GM18505 (cell line): ENCODE measurements around the gene PRR23E.

Experiments
- ATAC-seq: cut with Tn5 transposase; IDR thresholded peaks from one replicate; pipeline ENCODE4 v1.9.1; 2021; ENCODE audit not compliant: unreplicated experiment
- POLR2A ChIP-seq: IDR thresholded peaks from 4 replicates; pipeline ENCODE4 v1.6.1; 2011; ENCODE audit warnings: borderline replicate concordance; ENCODE audit not compliant: insufficient read depth, insufficient read length; ENCODE audit errors: extremely low read depth

PRR23E gene

DNA sequence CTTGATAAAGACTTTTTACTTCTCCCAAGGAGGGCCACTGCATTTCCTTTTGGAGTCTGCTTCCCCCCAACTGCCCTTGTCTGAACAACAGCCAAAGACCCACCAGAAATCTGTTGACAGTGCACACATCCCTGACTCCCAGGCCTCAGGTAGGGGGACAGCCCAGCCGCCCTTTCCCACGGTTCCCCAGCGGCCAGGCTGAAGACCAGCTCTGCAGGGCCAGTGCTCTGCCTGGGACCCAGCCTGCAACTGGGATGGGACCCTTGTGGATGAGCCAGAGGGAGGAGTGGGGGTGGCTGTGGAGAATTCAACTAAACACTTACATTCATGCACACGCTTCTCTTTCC is 8.1 kb upstream of the PRR23E start:
- no peak for ATAC-seq
- no peak for TF ChIP-seq POLR2A

DNA sequence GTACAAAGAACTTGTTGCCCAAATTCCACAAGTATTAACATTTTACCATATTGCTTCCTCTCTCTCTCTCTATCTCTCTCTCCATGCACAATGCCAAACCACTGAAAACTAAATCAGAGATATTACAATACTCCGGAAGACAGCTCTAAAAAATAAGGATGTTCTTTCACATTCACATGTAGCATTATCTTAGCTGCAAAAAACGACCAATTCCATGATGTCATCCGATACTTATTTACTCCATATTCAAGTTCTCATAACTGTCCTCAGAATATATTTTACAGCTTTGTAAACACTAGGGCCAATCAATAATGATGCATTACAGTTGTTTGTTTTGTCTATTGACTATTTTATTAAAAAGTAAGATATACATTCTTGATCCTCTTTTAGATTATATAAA is 7.7 kb upstream of the PRR23E start:
- no peak for TF ChIP-seq POLR2A
- no peak for ATAC-seq

DNA sequence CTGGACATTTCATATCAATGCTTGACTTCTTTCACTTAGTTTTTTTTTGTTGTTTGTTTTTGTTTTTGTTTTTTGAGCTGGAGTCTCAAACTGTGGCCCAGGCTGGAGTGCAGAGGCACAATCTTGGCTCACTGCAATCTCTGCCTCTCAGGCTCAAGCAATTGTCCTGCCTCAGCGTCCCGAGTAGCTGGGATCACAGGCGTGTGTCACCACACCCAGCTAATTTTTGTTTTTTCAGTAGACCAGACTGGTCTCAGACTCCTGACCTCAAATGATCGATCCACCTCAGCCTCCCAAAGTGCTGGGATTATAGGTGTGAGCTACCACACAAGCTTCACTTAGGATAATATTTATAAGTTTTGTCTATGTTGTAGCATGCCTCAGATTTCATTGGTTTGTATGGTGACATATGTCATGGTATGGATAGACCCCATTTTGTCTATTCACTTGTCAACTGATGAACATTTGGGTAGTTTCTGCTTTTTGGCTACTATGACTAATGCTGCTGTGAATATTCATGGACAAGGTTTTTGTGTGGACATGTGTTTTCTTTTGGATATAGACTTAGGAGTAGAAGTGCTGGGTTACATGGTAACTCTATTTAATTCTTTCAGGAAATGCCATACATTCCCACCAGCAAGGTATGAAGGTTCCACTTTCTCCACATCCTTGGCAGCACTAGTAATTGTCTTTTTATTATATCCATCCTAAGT is 6.8 kb upstream of the PRR23E start:
- ATAC-seq, result no peak
- TF ChIP-seq POLR2A, result no peak

DNA sequence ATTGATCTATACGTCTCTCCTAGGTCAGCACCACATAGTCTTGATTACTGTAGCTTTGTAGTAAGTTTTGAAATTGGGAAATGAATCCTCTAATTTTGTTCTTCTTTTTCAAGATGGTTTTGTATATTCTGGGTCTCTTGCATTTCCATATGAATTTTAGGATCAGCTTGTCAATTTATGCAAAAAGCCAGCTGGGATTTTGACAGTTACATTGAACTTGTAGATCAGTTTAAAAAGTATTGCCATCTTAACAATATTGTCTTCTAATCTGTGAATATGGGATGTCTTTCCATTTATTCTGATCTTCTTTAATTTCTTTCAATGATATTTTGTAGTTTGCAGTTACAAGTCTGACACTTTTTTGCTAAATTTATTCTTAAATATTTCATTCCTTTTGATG is 5.6 kb upstream of the PRR23E start:
- ATAC-seq, result no peak
- no peak for TF ChIP-seq POLR2A

DNA sequence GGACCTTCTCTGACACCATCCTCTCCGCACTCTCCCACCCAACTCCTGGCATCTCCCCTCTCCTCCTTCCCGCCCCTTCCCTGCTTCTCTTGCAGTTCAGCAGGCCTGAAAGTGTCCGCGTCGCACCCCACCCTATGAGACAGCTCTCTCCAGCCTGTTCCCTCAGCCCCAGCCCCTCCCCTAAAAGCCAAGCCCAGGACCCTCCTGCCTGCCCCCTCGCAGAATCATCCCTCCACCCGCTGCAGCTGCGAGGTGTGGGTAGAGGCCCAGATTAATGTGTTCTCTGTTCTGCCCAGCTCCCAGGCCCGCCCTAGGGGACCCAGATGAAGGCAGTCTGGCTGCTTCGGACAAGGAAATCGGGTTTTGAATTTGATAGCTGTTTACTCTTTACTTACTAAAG is 410 bp downstream of the PRR23E start:
- no peak for ATAC-seq

DNA sequence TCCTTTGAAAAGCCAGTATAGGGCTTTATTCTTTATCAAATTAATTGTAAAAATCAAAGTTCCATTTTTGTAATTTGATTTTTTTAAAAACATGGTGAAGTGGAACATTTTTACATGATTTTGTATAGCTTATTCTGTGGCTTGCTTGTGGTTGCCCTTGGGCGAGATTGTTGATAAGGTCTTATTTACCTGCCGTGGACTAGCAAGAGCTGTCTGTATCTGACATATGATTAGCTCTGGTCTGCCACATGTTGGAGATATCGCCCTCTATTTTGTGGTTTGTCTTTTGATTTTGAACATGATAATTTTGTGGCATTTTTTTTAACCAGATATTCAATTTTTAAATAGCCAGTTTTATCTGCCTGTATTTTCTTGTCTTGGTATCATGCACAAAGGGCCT is 844 bp downstream of the PRR23E start:
- no peak for ATAC-seq
- TF ChIP-seq POLR2A, result no peak

More for the DNA sequence above, 410 bp downstream of the PRR23E start:
- TF ChIP-seq POLR2A, result no peak

DNA sequence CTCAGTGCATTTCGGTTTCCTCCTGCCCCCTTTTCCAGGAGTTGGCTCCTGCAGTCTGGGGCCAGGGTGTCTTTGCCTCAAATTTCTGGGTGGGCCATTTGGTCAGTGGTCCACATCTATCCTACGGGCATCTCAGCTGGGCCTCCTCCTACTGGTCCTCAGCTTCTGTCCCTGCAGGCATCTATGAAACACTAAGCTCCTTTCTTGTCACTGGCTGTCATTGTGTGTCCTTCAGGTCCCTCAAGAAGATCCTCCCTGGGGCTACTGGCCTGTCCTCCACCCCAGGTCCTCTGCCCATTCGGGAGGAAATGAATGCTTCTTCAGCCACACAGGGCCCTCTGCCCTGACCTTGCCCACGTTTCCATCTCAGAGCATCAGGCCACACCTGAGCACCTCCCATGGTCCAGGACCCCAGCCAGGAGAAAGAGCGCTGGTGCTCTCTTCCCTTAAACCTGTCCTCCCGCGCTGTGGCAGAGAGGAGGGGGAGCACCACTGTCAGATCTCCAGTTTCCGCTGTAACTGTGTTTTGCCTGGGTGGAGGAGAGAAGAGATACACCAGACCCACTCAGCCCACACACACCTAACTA is 1.8 kb downstream of the PRR23E start:
- no peak for TF ChIP-seq POLR2A
- no peak for ATAC-seq

DNA sequence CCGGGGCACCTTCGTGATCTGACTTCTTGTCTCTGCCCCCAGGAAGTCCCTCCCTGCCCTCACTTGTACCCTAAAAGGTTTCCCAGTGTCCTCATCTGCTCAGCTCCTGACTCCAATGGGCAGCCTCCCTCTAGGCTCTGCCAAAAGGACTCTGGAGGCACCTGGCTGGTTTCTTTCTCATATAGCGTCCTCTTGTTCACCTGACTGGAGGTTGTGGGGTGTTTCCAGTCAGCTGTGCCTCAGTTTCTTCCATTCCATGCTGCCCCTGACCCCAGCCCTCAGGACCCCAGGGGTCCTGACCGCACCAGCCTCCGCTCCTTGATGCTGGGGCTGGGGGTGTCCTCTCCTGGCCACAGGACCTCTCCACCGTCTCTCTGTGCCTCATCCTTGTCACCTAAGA is 2.5 kb downstream of the PRR23E start:
- no peak for TF ChIP-seq POLR2A
- ATAC-seq, result no peak

DNA sequence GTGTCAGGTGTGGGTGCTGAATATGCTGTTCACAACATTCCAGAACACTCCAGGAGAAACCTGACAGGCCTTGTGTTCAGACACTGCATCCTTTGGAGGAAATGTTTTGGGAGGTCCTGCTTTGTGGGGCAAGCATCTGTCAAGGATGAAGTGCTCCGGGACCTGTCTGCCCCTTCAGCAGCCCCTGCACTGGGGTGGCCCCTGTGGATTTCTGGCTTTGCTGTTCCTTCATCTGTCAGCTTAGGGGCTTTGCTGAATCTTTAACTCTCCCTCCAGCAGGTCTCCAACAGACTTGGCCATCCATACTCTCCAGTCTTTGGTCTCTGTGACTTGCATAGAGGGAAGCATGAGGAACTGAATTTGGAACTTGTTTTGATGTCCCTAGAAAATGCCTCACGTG is 3.1 kb downstream of the PRR23E start:
- no peak for ATAC-seq
- no peak for TF ChIP-seq POLR2A

DNA sequence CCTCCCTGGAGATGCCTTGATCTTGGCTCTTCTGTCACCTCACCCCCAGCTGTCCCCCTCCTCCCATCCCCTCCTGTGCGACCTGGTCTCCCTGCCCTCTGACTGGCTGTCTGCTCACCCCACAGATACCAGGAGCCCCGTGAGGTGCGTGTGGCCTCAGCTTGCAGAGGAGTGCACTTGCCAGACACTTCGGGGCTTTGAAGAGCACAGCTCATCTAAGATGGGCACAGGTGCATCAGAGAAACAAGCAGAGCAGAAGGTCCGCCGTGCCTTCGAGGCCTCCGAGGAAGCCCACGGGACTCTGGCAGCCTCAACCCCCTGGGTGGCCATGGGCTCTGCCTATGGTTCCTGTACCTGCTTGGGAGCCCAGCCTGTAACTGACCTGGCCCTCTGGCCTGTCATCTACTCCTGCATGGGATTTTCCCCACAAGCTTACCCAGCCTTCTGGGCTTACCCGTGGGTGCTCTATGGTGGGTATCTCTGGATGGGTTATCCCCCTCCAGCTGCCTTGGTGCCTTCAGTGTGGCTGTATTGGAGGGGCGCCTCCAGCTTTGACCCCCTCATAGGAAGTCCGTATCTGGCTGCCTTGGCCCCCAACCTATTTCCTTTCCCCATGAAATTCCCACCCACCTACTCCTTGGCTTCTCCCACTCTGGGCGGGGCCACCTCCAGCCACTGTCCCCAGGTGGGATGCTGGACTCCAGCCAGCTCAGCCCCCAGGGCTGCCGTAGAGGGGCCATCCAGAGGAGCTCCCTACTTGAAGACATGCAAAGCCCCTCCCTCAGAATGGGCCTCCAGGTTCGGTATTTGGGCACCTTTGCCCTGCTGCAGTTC is 3.8 kb downstream of the PRR23E start:
- TF ChIP-seq POLR2A, result no peak
- no peak for ATAC-seq

DNA sequence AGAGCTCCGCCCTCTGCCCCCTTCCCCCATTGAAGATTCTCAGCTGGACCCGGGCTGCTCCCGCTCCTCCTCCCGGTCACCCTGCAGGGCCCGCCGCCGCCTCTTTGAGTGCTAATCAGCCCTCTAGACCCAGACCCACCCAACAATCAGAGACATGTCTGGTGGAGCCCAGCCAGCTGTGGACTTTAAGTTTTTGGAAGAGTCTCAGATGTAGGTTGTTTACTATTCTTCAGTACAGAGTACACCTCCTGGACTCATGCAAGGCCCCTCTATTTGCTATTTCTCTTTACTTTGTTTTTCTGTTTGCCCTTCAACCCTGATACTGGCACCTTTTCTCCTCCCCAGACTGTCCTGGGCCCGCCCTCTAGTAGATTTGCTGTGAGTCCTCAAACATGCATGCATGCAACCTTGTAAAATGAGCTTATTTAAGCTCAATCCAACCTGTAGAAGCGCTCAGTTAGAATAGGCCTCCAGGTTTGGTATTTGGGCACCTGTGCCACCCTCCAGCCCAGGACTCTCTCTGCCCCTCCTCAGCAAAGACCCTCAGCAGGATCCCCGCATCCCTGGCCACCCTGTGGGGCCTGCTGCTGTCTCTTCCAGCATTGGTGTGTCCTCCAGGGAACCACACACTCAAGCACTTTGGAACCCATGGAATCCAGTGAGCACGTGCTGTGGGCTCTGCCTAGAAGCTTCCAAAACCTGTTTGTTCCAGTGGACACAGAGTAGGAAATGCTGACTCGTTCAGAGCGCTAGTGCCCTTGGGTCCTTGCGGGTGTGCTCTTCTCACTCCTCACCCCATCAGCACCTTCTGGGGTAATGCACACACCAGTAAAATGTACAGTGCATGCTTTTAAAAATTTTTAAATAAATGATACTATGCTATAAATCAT is 4.6 kb downstream of the PRR23E start:
- no peak for TF ChIP-seq POLR2A
- ATAC-seq, result no peak

DNA sequence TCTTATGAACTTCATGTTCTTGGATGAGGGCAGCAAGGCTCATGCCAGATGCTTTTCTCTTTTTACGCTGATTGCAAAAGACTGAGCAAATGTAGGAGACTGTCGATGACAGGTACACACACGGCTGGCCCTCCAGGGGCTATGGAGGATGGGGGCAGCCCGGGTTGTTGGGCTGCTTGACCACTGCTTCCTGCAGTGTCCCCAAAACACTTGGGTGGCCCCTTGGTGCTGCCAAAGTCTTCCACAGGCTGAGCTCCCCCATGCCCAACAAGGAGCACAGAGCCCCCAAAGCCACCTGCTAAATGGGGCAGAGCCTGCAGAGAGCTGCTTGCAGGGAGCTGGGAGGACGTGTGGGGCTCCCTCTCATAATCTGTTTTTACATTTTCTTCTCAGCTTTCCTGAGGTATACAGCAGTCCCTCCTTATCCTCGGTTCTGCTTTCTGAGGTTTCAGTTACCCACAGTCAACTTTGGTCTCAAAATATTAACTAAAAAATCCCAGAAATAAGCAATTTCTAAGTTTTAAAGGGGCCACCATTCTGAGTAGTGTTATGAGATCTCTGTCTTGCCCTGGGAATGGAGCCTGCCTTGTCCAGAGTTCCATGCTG is 7.3 kb downstream of the PRR23E start:
- ATAC-seq, result no peak
- no peak for TF ChIP-seq POLR2A

DNA sequence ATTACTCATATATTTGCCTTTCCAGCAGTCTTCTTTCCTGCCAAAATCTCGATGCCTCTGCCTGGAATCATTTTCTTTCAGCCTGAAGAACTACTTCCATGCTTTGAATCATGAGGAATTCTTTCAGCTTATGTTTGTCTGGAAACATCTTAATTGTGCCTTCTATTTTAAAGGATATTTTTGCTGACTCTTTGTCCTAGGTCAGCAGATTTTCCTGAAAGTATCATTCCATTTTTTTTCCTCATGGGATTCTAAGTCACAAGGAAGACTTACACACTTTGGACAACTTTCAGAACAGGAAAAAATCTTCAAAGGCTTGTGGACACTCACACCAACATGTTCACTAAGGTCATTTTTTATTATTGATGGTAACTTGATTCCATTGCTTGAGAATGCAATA is 10.1 kb downstream of the PRR23E start:
- no peak for ATAC-seq
- no peak for TF ChIP-seq POLR2A
